ENCODE results near the gene GLB1L2.

GLB1L2 gene

DNA sequence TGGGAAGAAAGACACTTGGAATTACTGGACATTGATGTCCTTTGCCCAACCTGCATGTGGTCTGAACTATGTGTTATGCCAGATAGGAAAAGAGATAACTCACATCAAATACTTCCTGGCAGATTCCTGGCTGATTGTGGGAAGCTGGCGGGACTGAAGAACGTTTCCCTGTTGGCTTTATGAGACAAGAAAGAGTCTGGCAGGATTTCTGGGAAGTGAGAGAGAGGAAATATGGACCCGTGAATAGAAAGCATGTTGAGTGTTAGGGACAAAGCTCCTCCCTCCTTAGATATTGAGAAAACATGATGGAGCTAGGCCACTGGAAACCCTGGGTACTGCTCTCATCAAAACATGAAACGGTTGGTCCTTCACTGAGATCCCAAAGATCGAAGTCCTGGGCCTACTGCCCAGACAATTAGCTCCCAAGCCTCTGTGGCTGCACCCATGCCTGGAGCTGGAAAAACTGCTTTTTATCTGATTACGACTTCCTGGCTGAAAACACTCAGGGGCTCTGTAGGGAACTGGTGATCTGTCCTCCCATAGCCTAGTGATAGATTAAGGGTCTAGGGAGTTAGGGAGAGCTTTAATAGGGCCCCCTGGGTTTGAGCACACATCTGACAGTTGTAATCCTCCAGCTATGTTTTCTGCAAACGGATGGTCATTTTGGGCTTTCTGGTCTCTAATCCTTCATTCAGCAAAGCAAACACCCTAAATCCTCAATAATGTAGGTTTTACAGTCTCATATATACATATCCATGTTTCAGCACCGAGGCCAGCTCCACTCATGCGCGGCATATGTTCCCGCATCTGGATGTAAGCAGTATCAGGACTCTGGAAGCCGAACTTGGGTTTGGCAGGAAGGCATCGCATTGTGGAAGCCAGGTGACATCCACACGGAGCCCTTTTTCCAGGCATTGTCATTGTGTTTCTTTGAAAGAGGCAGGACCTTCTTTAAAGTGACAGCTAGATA, 86.4 kb downstream of the GLB1L2 start:
- no peak for DNase-seq (ENCODE audit: low read depth)

DNA sequence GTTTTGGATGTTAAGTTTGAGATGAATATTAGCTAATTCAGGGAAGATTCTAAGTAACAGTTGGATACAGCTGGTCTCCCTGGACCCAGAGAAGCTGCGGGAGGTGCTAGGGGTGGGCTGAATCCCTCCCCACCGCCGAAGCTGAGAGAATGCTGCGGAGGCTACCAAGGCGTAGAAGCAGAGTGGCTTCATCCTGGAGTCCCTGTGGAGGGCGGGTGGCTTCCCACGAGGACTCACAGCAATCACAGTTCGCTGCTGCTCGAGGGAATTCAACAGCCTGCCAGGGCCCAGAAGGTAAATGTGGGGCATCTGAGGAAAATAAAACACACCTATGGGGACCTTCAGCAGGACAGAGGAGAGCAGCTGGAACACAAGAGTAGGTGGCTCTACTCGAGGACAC, 91.3 kb downstream of the GLB1L2 start:
- no peak for DNase-seq (ENCODE audit: low read depth)
- TF ChIP-seq, protein P1, sequence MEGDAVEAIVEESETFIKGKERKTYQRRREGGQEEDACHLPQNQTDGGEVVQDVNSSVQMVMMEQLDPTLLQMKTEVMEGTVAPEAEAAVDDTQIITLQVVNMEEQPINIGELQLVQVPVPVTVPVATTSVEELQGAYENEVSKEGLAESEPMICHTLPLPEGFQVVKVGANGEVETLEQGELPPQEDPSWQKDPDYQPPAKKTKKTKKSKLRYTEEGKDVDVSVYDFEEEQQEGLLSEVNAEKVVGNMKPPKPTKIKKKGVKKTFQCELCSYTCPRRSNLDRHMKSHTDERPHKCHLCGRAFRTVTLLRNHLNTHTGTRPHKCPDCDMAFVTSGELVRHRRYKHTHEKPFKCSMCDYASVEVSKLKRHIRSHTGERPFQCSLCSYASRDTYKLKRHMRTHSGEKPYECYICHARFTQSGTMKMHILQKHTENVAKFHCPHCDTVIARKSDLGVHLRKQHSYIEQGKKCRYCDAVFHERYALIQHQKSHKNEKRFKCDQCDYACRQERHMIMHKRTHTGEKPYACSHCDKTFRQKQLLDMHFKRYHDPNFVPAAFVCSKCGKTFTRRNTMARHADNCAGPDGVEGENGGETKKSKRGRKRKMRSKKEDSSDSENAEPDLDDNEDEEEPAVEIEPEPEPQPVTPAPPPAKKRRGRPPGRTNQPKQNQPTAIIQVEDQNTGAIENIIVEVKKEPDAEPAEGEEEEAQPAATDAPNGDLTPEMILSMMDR (conservative IDR thresholded peaks at IDR 0.05; ENCODE audit: low read length): no peak
- no peak overlapping the region for H3K4me3 ChIP-seq (ENCODE audit: low read length)

More for the DNA sequence above, 86.4 kb downstream of the GLB1L2 start:
- TF ChIP-seq, protein P1 (conservative IDR thresholded peaks at IDR 0.05; ENCODE audit: low read length): no peak
- H3K4me3 ChIP-seq (ENCODE audit: low read length): no peak overlapping the region

DNA sequence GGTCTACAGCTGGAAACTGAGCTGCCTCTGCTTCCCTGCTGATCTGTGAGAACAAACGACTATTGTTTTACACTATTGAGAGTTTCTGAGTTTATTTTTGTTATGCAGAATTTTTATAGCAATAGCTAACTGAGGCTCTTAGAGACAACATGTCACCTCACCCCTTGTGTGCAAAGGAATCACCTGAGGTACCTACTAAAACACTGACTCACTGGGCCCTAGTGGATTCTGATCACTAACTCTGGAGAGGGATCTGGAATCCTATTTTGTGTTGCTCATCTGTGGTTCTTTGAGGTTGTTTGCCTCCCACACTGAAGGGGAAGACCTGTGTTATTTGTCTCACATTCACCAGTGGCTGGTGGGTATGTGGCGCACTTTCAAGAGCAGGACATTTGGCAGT, 93.6 kb downstream of the GLB1L2 start:
- TF ChIP-seq, protein P1 (conservative IDR thresholded peaks at IDR 0.05; ENCODE audit: low read length): no peak
- no peak for DNase-seq (ENCODE audit: low read depth)
- H3K4me3 ChIP-seq (ENCODE audit: low read length): no peak overlapping the region

Measured in AG10803 (cell line).